Measurements from ENCODE around the gene ARF6.

The ARF6 gene

DNA sequence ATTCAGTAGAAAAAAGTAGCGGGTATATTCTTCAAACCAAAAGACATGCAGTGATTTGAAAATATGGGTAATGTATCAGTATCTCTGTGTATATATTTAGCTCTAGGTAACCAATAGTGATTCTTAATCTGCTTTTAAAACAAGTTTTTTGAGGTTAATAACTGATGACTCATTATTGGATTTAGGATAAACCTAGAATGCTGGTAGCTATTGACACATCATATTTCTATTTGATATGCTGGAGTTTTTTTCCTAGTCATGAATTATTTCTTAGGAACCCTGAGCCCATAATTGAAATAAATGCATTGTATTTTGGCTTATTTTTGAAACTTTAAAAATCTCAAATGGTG is 15.5 kb downstream of the ARF6 start:
- no peak overlapping the region for H3K4me3 ChIP-seq (replicated peaks; ENCODE audit: low read depth, low read length)
- TF ChIP-seq, protein P1, sequence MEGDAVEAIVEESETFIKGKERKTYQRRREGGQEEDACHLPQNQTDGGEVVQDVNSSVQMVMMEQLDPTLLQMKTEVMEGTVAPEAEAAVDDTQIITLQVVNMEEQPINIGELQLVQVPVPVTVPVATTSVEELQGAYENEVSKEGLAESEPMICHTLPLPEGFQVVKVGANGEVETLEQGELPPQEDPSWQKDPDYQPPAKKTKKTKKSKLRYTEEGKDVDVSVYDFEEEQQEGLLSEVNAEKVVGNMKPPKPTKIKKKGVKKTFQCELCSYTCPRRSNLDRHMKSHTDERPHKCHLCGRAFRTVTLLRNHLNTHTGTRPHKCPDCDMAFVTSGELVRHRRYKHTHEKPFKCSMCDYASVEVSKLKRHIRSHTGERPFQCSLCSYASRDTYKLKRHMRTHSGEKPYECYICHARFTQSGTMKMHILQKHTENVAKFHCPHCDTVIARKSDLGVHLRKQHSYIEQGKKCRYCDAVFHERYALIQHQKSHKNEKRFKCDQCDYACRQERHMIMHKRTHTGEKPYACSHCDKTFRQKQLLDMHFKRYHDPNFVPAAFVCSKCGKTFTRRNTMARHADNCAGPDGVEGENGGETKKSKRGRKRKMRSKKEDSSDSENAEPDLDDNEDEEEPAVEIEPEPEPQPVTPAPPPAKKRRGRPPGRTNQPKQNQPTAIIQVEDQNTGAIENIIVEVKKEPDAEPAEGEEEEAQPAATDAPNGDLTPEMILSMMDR (IDR thresholded peaks at IDR 0.05; ENCODE audit: low read depth, low read length, missing control alignments) = no peak
- no peak for DNase-seq (ENCODE audit: extremely low read depth, low read depth)

DNA sequence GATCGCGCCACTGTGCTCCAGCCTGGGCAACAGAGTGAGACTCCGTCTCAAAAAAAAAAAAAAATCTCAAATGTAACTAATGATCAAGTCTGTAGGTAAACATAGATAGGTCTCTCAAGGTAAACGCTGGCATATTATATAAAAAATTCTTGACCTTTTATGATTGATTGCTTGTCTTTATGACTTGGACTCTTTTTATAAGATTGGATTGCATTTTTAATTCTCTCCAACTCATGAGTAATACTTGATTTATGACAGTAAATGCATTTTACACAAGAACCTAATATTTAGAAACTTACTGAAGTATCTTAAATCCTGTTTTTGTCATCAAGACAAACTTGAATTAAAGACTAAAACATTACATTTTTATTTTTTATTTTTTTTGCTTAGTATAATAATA is 16.1 kb downstream of the ARF6 start:
- TF ChIP-seq, protein P1 (IDR thresholded peaks at IDR 0.05; ENCODE audit: low read depth, low read length, missing control alignments) = no peak
- no peak overlapping the region for H3K4me3 ChIP-seq (replicated peaks; ENCODE audit: low read depth, low read length)
- DNase-seq (ENCODE audit: extremely low read depth, low read depth) = no peak

DNA sequence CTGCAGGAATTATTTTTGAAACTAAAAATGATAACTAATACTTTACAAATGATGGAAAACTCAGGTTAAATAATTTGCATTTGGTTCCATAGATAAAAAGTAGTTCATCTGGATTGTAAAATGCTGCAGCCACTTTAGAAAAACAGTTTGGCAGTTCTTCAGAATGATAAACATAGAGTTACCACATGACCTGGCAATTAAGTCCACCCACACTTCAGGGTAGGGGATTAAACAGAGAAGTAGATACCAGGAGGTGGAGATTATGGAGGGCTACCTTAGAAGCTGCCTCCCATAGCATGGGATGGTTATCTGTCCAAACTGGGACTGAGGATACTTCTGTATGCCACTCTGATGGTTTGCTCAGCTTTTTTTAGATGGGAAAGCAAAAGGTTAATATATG is 22.2 kb downstream of the ARF6 start:
- H3K4me3 ChIP-seq (replicated peaks; ENCODE audit: low read depth, low read length) = no peak overlapping the region
- no peak for DNase-seq (ENCODE audit: extremely low read depth, low read depth)
- TF ChIP-seq, protein P1 (IDR thresholded peaks at IDR 0.05; ENCODE audit: low read depth, low read length, missing control alignments) = no peak

- TF ChIP-seq, protein P1 (IDR thresholded peaks at IDR 0.05; ENCODE audit: low read depth, low read length, missing control alignments) = no peak
- DNase-seq (ENCODE audit: extremely low read depth, low read depth) = no peak
- no peak overlapping the region for H3K4me3 ChIP-seq (replicated peaks; ENCODE audit: low read depth, low read length)
Measured at GRCh38 chr14:49918706-49919105, 25.8 kb downstream of the ARF6 start.

- no peak for DNase-seq (ENCODE audit: extremely low read depth, low read depth)
- no peak overlapping the region for H3K4me3 ChIP-seq (replicated peaks; ENCODE audit: low read depth, low read length)
- TF ChIP-seq, protein P1 (IDR thresholded peaks at IDR 0.05; ENCODE audit: low read depth, low read length, missing control alignments) = no peak
Measured at GRCh38 chr14:49919825-49920659, 27.2 kb downstream of the ARF6 start.

DNA sequence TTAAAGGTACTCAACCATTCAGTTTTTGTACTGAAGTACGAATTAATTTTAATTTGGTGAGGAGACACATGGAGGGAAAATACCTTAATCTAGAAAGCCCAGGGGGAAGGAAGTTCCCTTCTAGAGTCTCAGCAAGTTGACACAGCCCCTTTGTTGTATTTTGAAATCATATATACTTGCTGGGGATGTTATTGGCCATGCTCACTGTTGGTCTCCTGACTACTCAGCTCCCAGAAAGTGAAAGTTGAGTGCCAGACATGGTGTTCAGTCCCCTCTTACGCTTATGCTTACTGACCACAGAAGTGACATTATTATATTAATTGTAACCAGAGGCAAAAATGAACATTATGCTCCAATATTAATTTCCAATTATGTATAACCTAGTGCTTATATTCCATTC is 28.1 kb downstream of the ARF6 start:
- no peak for DNase-seq (ENCODE audit: extremely low read depth, low read depth)
- TF ChIP-seq, protein P1 (IDR thresholded peaks at IDR 0.05; ENCODE audit: low read depth, low read length, missing control alignments) = no peak
- no peak overlapping the region for H3K4me3 ChIP-seq (replicated peaks; ENCODE audit: low read depth, low read length)

GRCh38 chr14:49921401-49921800 is 28.5 kb downstream of the ARF6 start:
- no peak for DNase-seq (ENCODE audit: extremely low read depth, low read depth)
- TF ChIP-seq, protein P1 (IDR thresholded peaks at IDR 0.05; ENCODE audit: low read depth, low read length, missing control alignments) = no peak
- no peak overlapping the region for H3K4me3 ChIP-seq (replicated peaks; ENCODE audit: low read depth, low read length)

Measured in HFF-Myc (cell line).